HL-60/S4 treated with phorbol 12-myristate 13-acetate at 8.2 ng/mL for 4 days and 3 days (cell line): ENCODE results near the gene PLA2R1.

ENCODE experiments used
- in situ Hi-C: fragments of 300-500 bp; cut with MboI; formaldehyde crosslinking; loops from 2 replicates; pipeline ENCODE4 v1.15.0; 2022; ENCODE audit warnings: low sequenced_read_pairs

Gene PLA2R1

GRCh38 chr2:159898441-159898840 is 164.0 kb downstream of the PLA2R1 start:
- in situ Hi-C loops = no loop called here

GRCh38 chr2:159897720-159898119 is 164.7 kb downstream of the PLA2R1 start:
- in situ Hi-C loops = no loop called here

- in situ Hi-C loops = no loop called here
Observed at GRCh38 chr2:159897081-159897480, 165.3 kb downstream of the PLA2R1 start.

GRCh38 chr2:159895258-159896065 is 167.0 kb downstream of the PLA2R1 start:
- in situ Hi-C loops = no loop called here

GRCh38 chr2:159894145-159894838 is 168.1 kb downstream of the PLA2R1 start:
- in situ Hi-C loops = no loop called here

GRCh38 chr2:159892990-159893810 is 169.2 kb downstream of the PLA2R1 start:
- in situ Hi-C loops = no loop called here

GRCh38 chr2:159891917-159892730 is 170.3 kb downstream of the PLA2R1 start:
- in situ Hi-C loops = no loop called here

- in situ Hi-C loops = no loop called here
Observed at GRCh38 chr2:159891267-159891588, 171.2 kb downstream of the PLA2R1 start.

- in situ Hi-C loops = no loop called here
Observed at GRCh38 chr2:159890551-159891266, 171.7 kb downstream of the PLA2R1 start.

- in situ Hi-C loops = no loop called here
Observed at GRCh38 chr2:159882130-159882745, 180.2 kb downstream of the PLA2R1 start.
